WTC11 (cell line): ENCODE measurements around the gene KRT32.

Experiments
- FOXJ3 ChIP-seq: sonication (generic); formaldehyde crosslinking; IDR thresholded peaks from 2 replicates; pipeline ENCODE4 v1.9.0; 2021; ENCODE audit warnings: missing genetic modification reagents, mild to moderate bottlenecking, borderline replicate concordance
- NR2C2 ChIP-seq: sonication (generic); formaldehyde crosslinking; IDR thresholded peaks from 2 replicates; pipeline ENCODE4 v1.8.0; 2022; ENCODE audit warnings: mild to moderate bottlenecking, missing genetic modification reagents
- ZBTB21 ChIP-seq: sonication (generic); formaldehyde crosslinking; IDR thresholded peaks from 2 replicates; pipeline ENCODE4 v1.8.1; 2023; ENCODE audit warnings: mild to moderate bottlenecking, missing genetic modification reagents, borderline replicate concordance
- ZNF232 ChIP-seq: sonication (generic); formaldehyde crosslinking; IDR thresholded peaks from 2 replicates; pipeline ENCODE4 v1.8.0; 2022; ENCODE audit warnings: mild to moderate bottlenecking, missing genetic modification reagents
- ZNF671 ChIP-seq: fragments of 250-450 bp; sonication (Bioruptor Pico); IDR thresholded peaks from 2 replicates; pipeline ENCODE4 v1.8.0; 2021; ENCODE audit warnings: mild to moderate bottlenecking
- TF ChIP-seq, protein P1 (sequence below): fragments of 200-600 bp; IDR thresholded peaks from 2 replicates; pipeline ENCODE4 v1.8.0; 2022; ENCODE audit warnings: antibody characterized with exemption
- TF ChIP-seq, protein P2 (sequence below): sonication (generic); formaldehyde crosslinking; IDR thresholded peaks from 2 replicates; pipeline ENCODE4 v1.8.0; 2023; ENCODE audit warnings: missing genetic modification reagents, mild to moderate bottlenecking, borderline replicate concordance
- TF ChIP-seq, protein P3 (sequence below): sonication (generic); formaldehyde crosslinking; IDR thresholded peaks from 2 replicates; pipeline ENCODE4 v1.8.0; 2022; ENCODE audit warnings: mild to moderate bottlenecking, missing genetic modification reagents

- TF ChIP-seq, protein P1, sequence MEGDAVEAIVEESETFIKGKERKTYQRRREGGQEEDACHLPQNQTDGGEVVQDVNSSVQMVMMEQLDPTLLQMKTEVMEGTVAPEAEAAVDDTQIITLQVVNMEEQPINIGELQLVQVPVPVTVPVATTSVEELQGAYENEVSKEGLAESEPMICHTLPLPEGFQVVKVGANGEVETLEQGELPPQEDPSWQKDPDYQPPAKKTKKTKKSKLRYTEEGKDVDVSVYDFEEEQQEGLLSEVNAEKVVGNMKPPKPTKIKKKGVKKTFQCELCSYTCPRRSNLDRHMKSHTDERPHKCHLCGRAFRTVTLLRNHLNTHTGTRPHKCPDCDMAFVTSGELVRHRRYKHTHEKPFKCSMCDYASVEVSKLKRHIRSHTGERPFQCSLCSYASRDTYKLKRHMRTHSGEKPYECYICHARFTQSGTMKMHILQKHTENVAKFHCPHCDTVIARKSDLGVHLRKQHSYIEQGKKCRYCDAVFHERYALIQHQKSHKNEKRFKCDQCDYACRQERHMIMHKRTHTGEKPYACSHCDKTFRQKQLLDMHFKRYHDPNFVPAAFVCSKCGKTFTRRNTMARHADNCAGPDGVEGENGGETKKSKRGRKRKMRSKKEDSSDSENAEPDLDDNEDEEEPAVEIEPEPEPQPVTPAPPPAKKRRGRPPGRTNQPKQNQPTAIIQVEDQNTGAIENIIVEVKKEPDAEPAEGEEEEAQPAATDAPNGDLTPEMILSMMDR = no peak
- TF ChIP-seq FOXJ3 (CRISPR knock-in tag) (no peak), ZNF232 (no peak), ZBTB21 (CRISPR knock-in tag) (no peak), ZNF671 (CRISPR knock-in tag) (no peak), NR2C2 (CRISPR knock-in tag) (no peak)
- TF ChIP-seq, protein P2, sequence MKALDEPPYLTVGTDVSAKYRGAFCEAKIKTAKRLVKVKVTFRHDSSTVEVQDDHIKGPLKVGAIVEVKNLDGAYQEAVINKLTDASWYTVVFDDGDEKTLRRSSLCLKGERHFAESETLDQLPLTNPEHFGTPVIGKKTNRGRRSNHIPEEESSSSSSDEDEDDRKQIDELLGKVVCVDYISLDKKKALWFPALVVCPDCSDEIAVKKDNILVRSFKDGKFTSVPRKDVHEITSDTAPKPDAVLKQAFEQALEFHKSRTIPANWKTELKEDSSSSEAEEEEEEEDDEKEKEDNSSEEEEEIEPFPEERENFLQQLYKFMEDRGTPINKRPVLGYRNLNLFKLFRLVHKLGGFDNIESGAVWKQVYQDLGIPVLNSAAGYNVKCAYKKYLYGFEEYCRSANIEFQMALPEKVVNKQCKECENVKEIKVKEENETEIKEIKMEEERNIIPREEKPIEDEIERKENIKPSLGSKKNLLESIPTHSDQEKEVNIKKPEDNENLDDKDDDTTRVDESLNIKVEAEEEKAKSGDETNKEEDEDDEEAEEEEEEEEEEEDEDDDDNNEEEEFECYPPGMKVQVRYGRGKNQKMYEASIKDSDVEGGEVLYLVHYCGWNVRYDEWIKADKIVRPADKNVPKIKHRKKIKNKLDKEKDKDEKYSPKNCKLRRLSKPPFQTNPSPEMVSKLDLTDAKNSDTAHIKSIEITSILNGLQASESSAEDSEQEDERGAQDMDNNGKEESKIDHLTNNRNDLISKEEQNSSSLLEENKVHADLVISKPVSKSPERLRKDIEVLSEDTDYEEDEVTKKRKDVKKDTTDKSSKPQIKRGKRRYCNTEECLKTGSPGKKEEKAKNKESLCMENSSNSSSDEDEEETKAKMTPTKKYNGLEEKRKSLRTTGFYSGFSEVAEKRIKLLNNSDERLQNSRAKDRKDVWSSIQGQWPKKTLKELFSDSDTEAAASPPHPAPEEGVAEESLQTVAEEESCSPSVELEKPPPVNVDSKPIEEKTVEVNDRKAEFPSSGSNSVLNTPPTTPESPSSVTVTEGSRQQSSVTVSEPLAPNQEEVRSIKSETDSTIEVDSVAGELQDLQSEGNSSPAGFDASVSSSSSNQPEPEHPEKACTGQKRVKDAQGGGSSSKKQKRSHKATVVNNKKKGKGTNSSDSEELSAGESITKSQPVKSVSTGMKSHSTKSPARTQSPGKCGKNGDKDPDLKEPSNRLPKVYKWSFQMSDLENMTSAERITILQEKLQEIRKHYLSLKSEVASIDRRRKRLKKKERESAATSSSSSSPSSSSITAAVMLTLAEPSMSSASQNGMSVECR = no peak
- TF ChIP-seq, protein P3, sequence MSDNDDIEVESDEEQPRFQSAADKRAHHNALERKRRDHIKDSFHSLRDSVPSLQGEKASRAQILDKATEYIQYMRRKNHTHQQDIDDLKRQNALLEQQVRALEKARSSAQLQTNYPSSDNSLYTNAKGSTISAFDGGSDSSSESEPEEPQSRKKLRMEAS (CRISPR knock-in tag) = no peak
Observed at GRCh38 chr17:41466988-41467387, at the start of gene KRT32.
